Left ventricle myocardium inferior (tissue), 1 donor: ENCODE data around the gene ALG3. TPM values are rescaled to one million over a fixed set of nuclear protein-coding genes. Genes with fewer than 3 reads are reported as not detected.

ENCODE experiments used
- DNase-seq: peaks from one replicate; pipeline ENCODE4 v3.0.0-alpha.2; 2020
- H3K27ac ChIP-seq: fragments of 200-600 bp; replicated peaks from 2 replicates; pipeline ENCODE4 v1.8.0; 2021
- H3K27me3 ChIP-seq: fragments of 200-600 bp; 2 replicates; pipeline ENCODE4 v1.8.0; 2021; ENCODE audit warnings: low read depth
- H3K36me3 ChIP-seq: fragments of 200-600 bp; 2 replicates; pipeline ENCODE4 v1.8.0; 2021
- H3K4me1 ChIP-seq: fragments of 200-600 bp; 2 replicates; pipeline ENCODE4 v1.8.0; 2021
- H3K4me3 ChIP-seq: fragments of 200-600 bp; 2 replicates; pipeline ENCODE4 v1.8.0; 2021; ENCODE audit warnings: mild to moderate bottlenecking, moderate library complexity
- H3K9me3 ChIP-seq: fragments of 200-600 bp; replicated peaks from 2 replicates; pipeline ENCODE4 v1.8.0; 2021
- CTCF ChIP-seq: fragments of 200-600 bp; IDR thresholded peaks from 2 replicates; pipeline ENCODE4 v1.8.0; 2021; ENCODE audit warnings: antibody characterized with exemption, mild to moderate bottlenecking, borderline replicate concordance
- intact Hi-C: fragments of 100-400 bp; cut with micrococcal nuclease; formaldehyde crosslinking; loops from one replicate; pipeline ENCODE4 v1.11.0; 2022
- total RNA-seq: library from RNA; stranded (reverse); fragmentation: NEBNext Ultra II Directional; extraction: Animal tissue kit (Norgen Biotek cat#: 25700); gene quantifications from one replicate; pipeline ENCODE4 v1.2.1, GENCODE V29; 2021
- donor health status: DM: no; HTN: yes; CAD: no; lungs with severe emphysema.

ALG3 gene
- total RNA-seq, 1 donor from 2014 or later = 16.1 TPM

- intact Hi-C loops = no loop called here
- H3K4me3 ChIP-seq = peak overlapping the region; percentile 68
- TF ChIP-seq CTCF = no peak
- no peak for DNase-seq
- no peaks in the 10 kb centered on the region for H3K36me3 ChIP-seq
- H3K27ac ChIP-seq = no peak overlapping the region
- no peaks in the 10 kb centered on the region for H3K9me3 ChIP-seq
- H3K4me1 ChIP-seq = peaks cover 23% of the 10 kb centered on the region
- H3K27me3 ChIP-seq = peaks cover 94% of the 10 kb centered on the region
Measured at GRCh38 chr3:184230603-184231528, 17.9 kb downstream of the ALG3 start.

GRCh38 chr3:184230081-184230602 is 18.6 kb downstream of the ALG3 start:
- intact Hi-C loops = no loop called here
- peaks cover 23% of the 10 kb centered on the region for H3K4me1 ChIP-seq
- no peak for DNase-seq
- H3K27me3 ChIP-seq = peaks cover 99% of the 10 kb centered on the region
- H3K4me3 ChIP-seq = peak overlapping the region; percentile 68
- H3K36me3 ChIP-seq = no peaks in the 10 kb centered on the region
- no peak overlapping the region for H3K27ac ChIP-seq
- no peaks in the 10 kb centered on the region for H3K9me3 ChIP-seq
- TF ChIP-seq CTCF = no peak

- Histone ChIP-seq H3K9me3 (no peaks in the 10 kb centered on the region), H3K4me3 (peak within 1 kb of the TSS; percentile 68), H3K27me3 (peaks cover 98% of the 10 kb centered on the region), H3K27ac (no peak within 1 kb of the TSS), H3K36me3 (no peaks in the 10 kb centered on the region), H3K4me1 (peaks cover 23% of the 10 kb centered on the region)
- DNase-seq = peak; percentile 50
- TF ChIP-seq CTCF = peak; percentile 50
- intact Hi-C loops = no loop called here
Measured at GRCh38 chr3:184229394-184230080, 19.2 kb downstream of the ALG3 start, which contains the start of gene VWA5B2. TSS of gene VWA5B2 (plus strand) at chr3:184229585. CDS start at chr3:184230529, 944 bp downstream.

GRCh38 chr3:184228376-184229137 is 20.2 kb downstream of the ALG3 start:
- Histone ChIP-seq H3K9me3 (no peaks in the 10 kb centered on the region), H3K27me3 (peaks cover 94% of the 10 kb centered on the region), H3K4me1 (peaks cover 23% of the 10 kb centered on the region), H3K4me3 (peak overlapping the region; percentile 68), H3K36me3 (no peaks in the 10 kb centered on the region), H3K27ac (no peak overlapping the region)
- no peak for TF ChIP-seq CTCF
- intact Hi-C loops = no loop called here
- no peak for DNase-seq

GRCh38 chr3:184227481-184227935 is 21.3 kb downstream of the ALG3 start:
- H3K9me3 ChIP-seq = no peaks in the 10 kb centered on the region
- intact Hi-C loops = no loop called here
- H3K36me3 ChIP-seq = no peaks in the 10 kb centered on the region
- H3K4me1 ChIP-seq = peaks cover 23% of the 10 kb centered on the region
- no peak overlapping the region for H3K4me3 ChIP-seq
- no peak for DNase-seq
- no peak overlapping the region for H3K27ac ChIP-seq
- peak; percentile 80 for TF ChIP-seq CTCF
- peaks cover 91% of the 10 kb centered on the region for H3K27me3 ChIP-seq
